Endothelial cell (in vitro differentiated cells): ENCODE results near the gene TRABD2A. TPM values are rescaled to one million over a fixed set of nuclear protein-coding genes. Genes with fewer than 3 reads are reported as not detected.

Experiments
- DNase-seq: peaks from one replicate; pipeline ENCODE4 v3.0.0; 2021; ENCODE audit warnings: low spot score
- H3K27ac Mint-ChIP-seq: one replicate; pipeline ENCODE4 v1.8.0; 2021; ENCODE audit warnings: mixed read lengths, inconsistent platforms; ENCODE audit not compliant: unreplicated experiment
- H3K27me3 Mint-ChIP-seq: one replicate; pipeline ENCODE4 v1.8.0; 2021; ENCODE audit warnings: mild to moderate bottlenecking, moderate library complexity, mixed read lengths, inconsistent platforms; ENCODE audit not compliant: unreplicated experiment
- H3K36me3 Mint-ChIP-seq: one replicate; pipeline ENCODE4 v1.8.0; 2021; ENCODE audit warnings: mild to moderate bottlenecking, low read depth, mixed read lengths, inconsistent platforms; ENCODE audit not compliant: unreplicated experiment
- H3K4me1 Mint-ChIP-seq: one replicate; pipeline ENCODE4 v1.8.0; 2021; ENCODE audit warnings: mild to moderate bottlenecking, mixed read lengths, inconsistent platforms; ENCODE audit not compliant: unreplicated experiment
- H3K4me3 Mint-ChIP-seq: one replicate; pipeline ENCODE4 v1.8.0; 2021; ENCODE audit warnings: mild to moderate bottlenecking, mixed read lengths, inconsistent platforms; ENCODE audit not compliant: unreplicated experiment
- H3K9me3 Mint-ChIP-seq: one replicate; pipeline ENCODE4 v1.8.0; 2021; ENCODE audit warnings: mixed read lengths, inconsistent platforms; ENCODE audit not compliant: unreplicated experiment
- CTCF ChIP-seq: fragments of 200-600 bp; sonication (generic); IDR thresholded peaks from one replicate; pipeline ENCODE4 v1.5.0; 2021; ENCODE audit warnings: antibody characterized with exemption; ENCODE audit not compliant: unreplicated experiment
- total RNA-seq: library from RNA; stranded (reverse); fragmentation: NEBNext Ultra II Directional; extraction: Animal tissue kit (Norgen Biotek cat#: 25700); gene quantifications from one replicate; pipeline ENCODE4 v1.2.1, GENCODE V29; 2021; ENCODE audit not compliant: unreplicated experiment

TRABD2A gene
- total RNA-seq, 1 donor from 2014 or later, result 7.2 TPM

DNA sequence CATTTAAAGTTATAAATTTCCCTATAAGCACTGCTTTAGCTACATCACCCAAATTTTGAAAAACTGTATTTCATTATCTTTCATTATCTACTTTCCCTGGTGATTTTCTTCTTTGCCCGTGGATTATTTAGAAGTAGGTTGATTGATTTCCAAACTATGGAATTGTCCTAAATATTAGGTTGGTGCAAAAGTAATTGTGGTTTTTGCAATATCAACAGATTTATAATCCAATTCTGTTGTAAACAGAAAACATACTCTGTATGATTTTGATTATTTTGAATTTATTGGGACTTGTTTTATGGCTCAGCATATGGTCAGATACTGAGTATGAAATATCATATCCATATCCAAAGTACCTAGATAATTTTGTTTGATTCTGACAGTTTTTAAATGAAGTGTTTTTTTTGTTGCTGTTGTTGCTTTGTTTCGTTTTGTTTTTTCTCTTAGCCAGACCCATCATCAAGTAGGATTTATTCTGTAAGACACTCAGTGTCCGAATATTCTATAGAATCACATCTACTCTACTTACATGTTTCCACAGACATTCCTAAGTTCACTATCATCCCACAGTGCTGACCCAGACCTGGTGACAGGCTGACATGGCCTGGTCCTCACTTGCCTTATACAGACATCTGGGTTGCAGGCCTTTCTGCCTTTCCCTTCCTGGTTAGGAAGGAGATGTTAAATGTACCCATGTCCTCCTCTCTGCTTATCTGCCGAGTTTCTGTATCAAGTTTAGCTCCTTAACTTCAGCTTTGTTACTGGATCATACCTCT lies 2.1 kb upstream of the TRABD2A start:
- H3K4me1 Mint-ChIP-seq, result peaks cover 5% of the 10 kb centered on the region
- H3K27me3 Mint-ChIP-seq, result peaks cover 12% of the 10 kb centered on the region
- no peak overlapping the region for H3K27ac Mint-ChIP-seq
- DNase-seq, result no peak
- no peak for TF ChIP-seq CTCF
- no peaks in the 10 kb centered on the region for H3K9me3 Mint-ChIP-seq
- no peak overlapping the region for H3K4me3 Mint-ChIP-seq
- peaks cover 1% of the 10 kb centered on the region for H3K36me3 Mint-ChIP-seq

GRCh38 chr2:84882414-84882738 lies 1.5 kb upstream of the TRABD2A start:
- DNase-seq, result no peak
- Mint-ChIP-seq H3K27ac (no peak overlapping the region), H3K36me3 (peaks cover 3% of the 10 kb centered on the region), H3K4me1 (peaks cover 5% of the 10 kb centered on the region), H3K9me3 (no peaks in the 10 kb centered on the region), H3K4me3 (no peak overlapping the region), H3K27me3 (peaks cover 14% of the 10 kb centered on the region)
- TF ChIP-seq CTCF, result no peak

GRCh38 chr2:84881581-84882413 lies 913 bp upstream of the TRABD2A start:
- Mint-ChIP-seq H3K27ac (peak overlapping the region; percentile 32), H3K9me3 (no peaks in the 10 kb centered on the region), H3K27me3 (peaks cover 14% of the 10 kb centered on the region)

GRCh38 chr2:84880395-84880644 lies 564 bp downstream of the TRABD2A start:
- peaks cover 3% of the 10 kb centered on the region for H3K36me3 Mint-ChIP-seq
- peak overlapping the region; percentile 86 for H3K4me3 Mint-ChIP-seq
- H3K4me1 Mint-ChIP-seq, result peaks cover 5% of the 10 kb centered on the region
- H3K27me3 Mint-ChIP-seq, result peaks cover 16% of the 10 kb centered on the region
- TF ChIP-seq CTCF, result no peak
- no peak overlapping the region for H3K27ac Mint-ChIP-seq
- no peak for DNase-seq
- H3K9me3 Mint-ChIP-seq, result no peaks in the 10 kb centered on the region

More at GRCh38 chr2:84881581-84882413, 913 bp upstream of the TRABD2A start:
- H3K36me3 Mint-ChIP-seq, result peaks cover 3% of the 10 kb centered on the region
- peak; percentile 85 for DNase-seq
- peak overlapping the region; percentile 89 for H3K4me3 Mint-ChIP-seq
- TF ChIP-seq CTCF, result peak; percentile 54
- H3K4me1 Mint-ChIP-seq, result peaks cover 5% of the 10 kb centered on the region
